22Rv1 (cell line): ENCODE results near the gene GALNS.

Experiments used
- CTCF ChIP-seq: fragments of 450-650 bp; IDR thresholded peaks from 2 replicates; pipeline ENCODE4 v1.5.1; 2017; ENCODE audit warnings: mild to moderate bottlenecking
- ZFX ChIP-seq: fragments of 450-650 bp; IDR thresholded peaks from 2 replicates; pipeline ENCODE4 v1.6.1; 2017; ENCODE audit warnings: antibody characterized with exemption, borderline replicate concordance

GRCh38 chr16:88831838-88832237 is 24.9 kb downstream of the GALNS start:
- no peak for TF ChIP-seq CTCF
- TF ChIP-seq ZFX, result no peak
